H1 (cell line): Measurements from ENCODE around the gene EXOSC6. TPM values are rescaled to one million over a fixed set of nuclear protein-coding genes. Genes with fewer than 3 reads are reported as not detected.

Experiments used
- CTCF ChIA-PET: fragments of 300-600 bp; sonication (Branson Sonifier 250); formaldehyde crosslinking; loops from one replicate; lab custom pipeline; 2021; ENCODE audit not compliant: partially characterized antibody; lab: Charles Lee
- POLR2A ChIA-PET: fragments of 300-600 bp; sonication (Branson Sonifier 250); formaldehyde crosslinking; loops from one replicate; lab custom pipeline; 2021; ENCODE audit warnings: inconsistent platforms; ENCODE audit not compliant: partially characterized antibody; lab: Charles Lee
- DNase-seq, 2 experiments: peaks; one replicate each; pipeline versions ENCODE4 v3.0.0 to v3.0.0-alpha.2; 2010 to 2022; ENCODE audit warnings: low spot score in 2 of 2, low read depth in 1 of 2, mixed read lengths in 1 of 2
- FAIRE-seq: peaks from 2 replicates; lab custom pipeline; 2011; peaks lifted over from hg19 to GRCh38; lab: Jason Lieb, UNC
- H2AFZ ChIP-seq: 2 replicates; pipeline ENCODE4 v1.8.1; 2012; ENCODE audit warnings: low read length, inconsistent platforms
- H2AK5ac ChIP-seq: 2 replicates; pipeline ENCODE4 v1.6.1; 2013; ENCODE audit warnings: low read depth, low read length
- H2BK120ac ChIP-seq: replicated peaks from 2 replicates; pipeline ENCODE3; 2013; ENCODE audit warnings: low read depth, low read length, inconsistent platforms
- H2BK12ac ChIP-seq: 2 replicates; pipeline ENCODE4 v1.6.1; 2013; ENCODE audit warnings: low read depth, low read length
- H2BK15ac ChIP-seq: 2 replicates; pipeline ENCODE4 v1.6.1; 2013; ENCODE audit warnings: low read length
- H2BK20ac ChIP-seq: 2 replicates; pipeline ENCODE4 v1.6.1; 2013; ENCODE audit warnings: low read length
- H2BK5ac ChIP-seq: 2 replicates; pipeline ENCODE4 v1.6.1; 2013; ENCODE audit warnings: low read depth, low read length
- H3K14ac ChIP-seq: 2 replicates; pipeline ENCODE4 v1.6.1; 2013; ENCODE audit warnings: inconsistent platforms; ENCODE audit not compliant: insufficient read length
- H3K18ac ChIP-seq: 2 replicates; pipeline ENCODE4 v1.6.1; 2013; ENCODE audit warnings: low read length; ENCODE audit errors: extremely low read depth
- H3K23ac ChIP-seq: 2 replicates; pipeline ENCODE4 v1.6.1; 2013; ENCODE audit warnings: inconsistent platforms; ENCODE audit not compliant: insufficient read length
- H3K23me2 ChIP-seq: 2 replicates; pipeline ENCODE4 v1.6.1; 2013; ENCODE audit warnings: low read depth, low read length
- H3K27ac ChIP-seq: 2 replicates; pipeline ENCODE4 v1.6.1; 2011; ENCODE audit warnings: low read depth, low read length, inconsistent platforms
- H3K27me3 ChIP-seq, 4 experiments: replicated peaks in 1 of 4; 1 replicate in 1 of 4; 2 replicates in 3 of 4; pipeline versions ENCODE4 v1.6.1 to v1.8.1; 2011 to 2013; ENCODE audit warnings: low read length in 3 of 4, mild to moderate bottlenecking in 3 of 4, inconsistent platforms in 2 of 4, mixed read lengths in 2 of 4, moderate library complexity in 1 of 4; ENCODE audit not compliant: control insufficient read depth in 3 of 4, insufficient read depth in 3 of 4; ENCODE audit errors: extremely low read depth in 1 of 4
- H3K36me3 ChIP-seq, 4 experiments: 2 replicates each; pipeline versions ENCODE4 v1.6.1 to v1.8.1; 2011 to 2013; ENCODE audit warnings: mild to moderate bottlenecking in 4 of 4, low read length in 3 of 4, moderate library complexity in 2 of 4, control low read depth in 1 of 4, inconsistent platforms in 1 of 4; ENCODE audit not compliant: insufficient read depth in 4 of 4, control insufficient read depth in 2 of 4
- H3K4ac ChIP-seq: replicated peaks from 2 replicates; pipeline ENCODE3; 2013; ENCODE audit warnings: low read length, low read depth, mixed read lengths, inconsistent platforms; ENCODE audit not compliant: insufficient read length
- H3K4me1 ChIP-seq, 4 experiments: replicated peaks in 1 of 4; 1 replicate in 1 of 4; 2 replicates in 3 of 4; pipeline versions ENCODE4 v1.6.1 to v1.8.1; 2011 to 2013; ENCODE audit warnings: low read length in 3 of 4, inconsistent platforms in 2 of 4, mixed read lengths in 1 of 4; ENCODE audit not compliant: insufficient read depth in 4 of 4, control insufficient read depth in 3 of 4
- H3K4me2 ChIP-seq, 2 experiments: 2 replicates each; pipeline versions ENCODE4 v1.6.1 to v1.8.1; 2011 to 2013; ENCODE audit warnings: low read depth in 2 of 2, low read length in 2 of 2, control low read depth in 1 of 2, inconsistent platforms in 1 of 2, mild to moderate bottlenecking in 1 of 2; ENCODE audit not compliant: insufficient read depth in 1 of 2
- H3K4me3 ChIP-seq, 4 experiments: fragments of 200-600, 300-600 bp in 1 of 4; sonication (generic), shearing (Covaris generic), sonication (Bioruptor Twin) in 1 of 4; 2 replicates each; pipeline versions ENCODE4 v1.5.1 to v1.8.1; 2011 to 2016; ENCODE audit warnings: low read length in 4 of 4, low read depth in 3 of 4, control low read depth in 2 of 4, inconsistent platforms in 2 of 4, mild to moderate bottlenecking in 2 of 4, mixed read lengths in 1 of 4, moderate library complexity in 1 of 4; ENCODE audit not compliant: insufficient read depth in 2 of 4; ENCODE audit errors: extremely low read depth in 1 of 4
- H3K56ac ChIP-seq: replicated peaks from 2 replicates; pipeline ENCODE3; 2013; ENCODE audit warnings: low read depth, mild to moderate bottlenecking, mixed read lengths, low read length, inconsistent platforms; ENCODE audit not compliant: insufficient read length
- H3K79me1 ChIP-seq: 2 replicates; pipeline ENCODE4 v1.6.1; 2013; ENCODE audit warnings: low read depth, low read length, control low read depth
- H3K79me2 ChIP-seq, 2 experiments: 2 replicates each; pipeline versions ENCODE4 v1.6.1 to v1.8.1; 2012 to 2013; ENCODE audit warnings: low read length in 2 of 2, mild to moderate bottlenecking in 2 of 2, inconsistent platforms in 1 of 2; ENCODE audit not compliant: insufficient read depth in 2 of 2, control insufficient read depth in 1 of 2
- H3K9ac ChIP-seq, 4 experiments: replicated peaks in 1 of 4; 1 replicate in 1 of 4; 2 replicates in 3 of 4; pipeline versions ENCODE4 v1.6.1 to v1.8.1; 2011 to 2013; ENCODE audit warnings: low read depth in 3 of 4, low read length in 3 of 4, control low read depth in 2 of 4, mild to moderate bottlenecking in 2 of 4, moderate library complexity in 2 of 4, inconsistent platforms in 1 of 4; ENCODE audit errors: extremely low read depth in 1 of 4
- H3K9me3 ChIP-seq, 2 experiments: 2 replicates each; pipeline versions ENCODE4 v1.6.1 to v1.8.1; 2012 to 2013; ENCODE audit warnings: mild to moderate bottlenecking in 2 of 2, moderate library complexity in 2 of 2, control low read depth in 1 of 2, inconsistent platforms in 1 of 2, low read depth in 1 of 2, low read length in 1 of 2, mixed read lengths in 1 of 2; ENCODE audit not compliant: insufficient read depth in 2 of 2
- H4K20me1 ChIP-seq, 2 experiments: replicated peaks in 1 of 2; 2 replicates each; pipeline versions ENCODE3 to v1.8.1; 2011 to 2013; ENCODE audit warnings: inconsistent platforms in 2 of 2, low read length in 2 of 2, mild to moderate bottlenecking in 1 of 2; ENCODE audit not compliant: insufficient read depth in 2 of 2, control insufficient read depth in 1 of 2
- H4K5ac ChIP-seq: 2 replicates; pipeline ENCODE4 v1.6.1; 2013; ENCODE audit warnings: low read length, low read depth, mixed read lengths, inconsistent platforms; ENCODE audit not compliant: insufficient read length
- H4K8ac ChIP-seq: 2 replicates; pipeline ENCODE4 v1.8.0; 2013; ENCODE audit warnings: mild to moderate bottlenecking, moderate library complexity, low read length, inconsistent platforms; ENCODE audit not compliant: insufficient read depth; ENCODE audit errors: extremely low read depth
- H4K91ac ChIP-seq: replicated peaks from 2 replicates; pipeline ENCODE3; 2013; ENCODE audit warnings: low read length, mixed read lengths, inconsistent platforms; ENCODE audit not compliant: insufficient read length
- BRCA1 ChIP-seq: IDR thresholded peaks from 2 replicates; pipeline ENCODE4 v1.6.1; 2012; ENCODE audit warnings: low read depth, low read length, improper control_type of control experiment
- CHD2 ChIP-seq: IDR thresholded peaks from 2 replicates; pipeline ENCODE4 v1.6.1; 2012; ENCODE audit warnings: low read length, improper control_type of control experiment
- FOSL1 ChIP-seq: IDR thresholded peaks from 2 replicates; pipeline ENCODE4 v1.6.1; 2011; ENCODE audit warnings: mild to moderate bottlenecking, low read depth, low read length, moderate library complexity; ENCODE audit not compliant: insufficient read depth
- GABPA ChIP-seq: IDR thresholded peaks from 2 replicates; pipeline ENCODE4 v1.6.1; 2011; ENCODE audit warnings: mild to moderate bottlenecking, low read length, moderate library complexity, borderline replicate concordance; ENCODE audit not compliant: insufficient read depth
- HDAC2 ChIP-seq, 2 experiments: fragments of 300-600 bp in 1 of 2; sonication (generic) in 1 of 2; IDR thresholded peaks; 2 replicates each; pipeline ENCODE4 v1.6.1; 2011 to 2012; ENCODE audit warnings: low read depth in 2 of 2, low read length in 2 of 2, mild to moderate bottlenecking in 2 of 2, moderate library complexity in 2 of 2, borderline replicate concordance in 1 of 2, inconsistent platforms in 1 of 2
- JUN ChIP-seq: IDR thresholded peaks from 2 replicates; pipeline ENCODE4 v1.6.1; 2011; ENCODE audit warnings: low read depth, mild to moderate bottlenecking, improper control_type of control experiment, low read length
- SP2 ChIP-seq: IDR thresholded peaks from 2 replicates; pipeline ENCODE4 v1.6.1; 2012; ENCODE audit warnings: mild to moderate bottlenecking, low read length, inconsistent platforms
- SRF ChIP-seq: IDR thresholded peaks from 2 replicates; pipeline ENCODE4 v1.6.1; 2011; ENCODE audit warnings: mild to moderate bottlenecking, low read depth, low read length, moderate library complexity
- ZNF274 ChIP-seq: IDR thresholded peaks from 2 replicates; pipeline ENCODE4 v1.7.0; 2012; ENCODE audit warnings: low read length, borderline replicate concordance; ENCODE audit errors: extremely low read depth
- polyA plus RNA-seq, 7 experiments: library from polyadenylated mRNA; depleted of rRNA in 3 of 7; stranded (reverse) in 5 of 7; unstranded in 2 of 7; fragments of >200 nt in 5 of 7; fragments of 200-250 nt in 2 of 7; gene quantifications; 1 replicate in 5 of 7; 2 replicates in 1 of 7; 4 replicates in 1 of 7; pipeline versions ENCODE4 v1.2.1 to v1.2.3, GENCODE V29; 2011 to 2013; ENCODE audit warnings: missing spikeins in 2 of 7, mixed read lengths in 2 of 7
- total RNA-seq: library from RNA; stranded (reverse); fragmentation: NEBNext Ultra II Directional; extraction: Animal tissue kit (Norgen Biotek cat#: 25700); gene quantifications from 2 replicates; pipeline ENCODE4 v1.2.1, GENCODE V29; 2021
- TF ChIP-seq, protein P1 (sequence below): IDR thresholded peaks from 2 replicates; pipeline ENCODE4 v1.6.1; 2012; ENCODE audit warnings: low read length, inconsistent platforms

The EXOSC6 gene
- total and polyA plus RNA-seq, 2 of the 8 experiments (the other 6 are each of a cell fraction or from before 2014, with no cell fraction given): 9.7 to 22.5 TPM

DNA sequence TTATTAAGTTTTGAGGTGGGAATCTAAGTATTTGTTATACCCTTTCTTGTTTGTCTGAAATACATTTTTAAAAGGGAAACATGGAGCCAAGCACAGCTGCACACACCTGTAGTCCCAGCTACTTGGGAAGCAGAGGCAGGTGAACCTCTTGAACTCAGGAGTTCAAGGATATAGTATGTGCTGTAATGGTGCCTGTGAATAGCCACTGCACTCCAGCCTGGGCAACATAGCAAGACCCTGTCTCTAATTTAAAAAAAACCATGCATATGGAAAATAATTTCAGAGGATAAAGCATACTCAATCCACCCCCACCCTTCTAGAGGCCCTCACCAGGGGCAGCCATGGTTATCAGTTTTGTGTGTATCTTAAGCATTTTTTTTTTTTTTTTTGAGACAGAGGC is 43.9 kb upstream of the EXOSC6 start:
- no peak overlapping the region for H3K4me3 ChIP-seq
- H3K27ac ChIP-seq: no peak overlapping the region
- H3K14ac ChIP-seq: no peak overlapping the region
- no peak overlapping the region for H2BK20ac ChIP-seq
- H3K9ac ChIP-seq: no peak overlapping the region
- H3K79me2 ChIP-seq: peaks cover 5 to 15% of the 10 kb centered on the region in 2 experiments
- no peak overlapping the region for H3K18ac ChIP-seq
- H2BK12ac ChIP-seq: no peak overlapping the region
- no peak overlapping the region for H2BK120ac ChIP-seq
- FAIRE-seq: no peak
- H3K9me3 ChIP-seq: no peaks in the 10 kb centered on the region; a peak in 1 of 4 replicates
- H3K79me1 ChIP-seq: peaks cover 3% of the 10 kb centered on the region; the same call in 1 of the 2 replicates
- no peak overlapping the region for H2BK15ac ChIP-seq
- no peaks in the 10 kb centered on the region for H3K36me3 ChIP-seq
- H3K4me1 ChIP-seq: peaks cover 0 to 3% (median 1%) of the 10 kb centered on the region in 4 experiments; a peak in 3 of 7 replicates
- ChIA-PET CTCF (interaction anchor here (0.8 kb wide), 1 partner anchor 28 kb away, joined by 3 read pairs; no protein-coding TSS in a partner anchor), POLR2A (interaction anchor here (0.8 to 1.0 kb wide), 2 partner anchors 51 to 205 kb away, joined by 3 to 6 read pairs; partner anchors contain the start of gene DDX19A)
- no peak overlapping the region for H3K4me2 ChIP-seq
- no peaks in the 10 kb centered on the region for H3K27me3 ChIP-seq
- H3K56ac ChIP-seq: no peak overlapping the region
- no peak overlapping the region for H4K8ac ChIP-seq
- H2AFZ ChIP-seq: no peak overlapping the region
- H3K4ac ChIP-seq: no peak overlapping the region
- no peak for DNase-seq
- no peak overlapping the region for H2BK5ac ChIP-seq
- no peak overlapping the region for H2AK5ac ChIP-seq
- peaks cover 3% of the 10 kb centered on the region; the same call in 1 of the 2 replicates for H3K23me2 ChIP-seq
- H3K23ac ChIP-seq: no peak overlapping the region
- no peaks in the 10 kb centered on the region for H4K20me1 ChIP-seq
- no peak overlapping the region for H4K5ac ChIP-seq
- no peak overlapping the region for H4K91ac ChIP-seq
- TF ChIP-seq SP2: no peak
- TF ChIP-seq GABPA: no peak
- no peak for TF ChIP-seq SRF
- no peak for TF ChIP-seq ZNF274
- no peak for TF ChIP-seq FOSL1
- TF ChIP-seq JUN: no peak
- no peak for TF ChIP-seq BRCA1
- TF ChIP-seq HDAC2 (IDR thresholded peaks at IDR 0.05; ENCODE audit: borderline replicate concordance in 1 of 2, low read depth in 2 of 2, low read length in 2 of 2): no peak
- TF ChIP-seq CHD2: no peak
- TF ChIP-seq, protein P1, sequence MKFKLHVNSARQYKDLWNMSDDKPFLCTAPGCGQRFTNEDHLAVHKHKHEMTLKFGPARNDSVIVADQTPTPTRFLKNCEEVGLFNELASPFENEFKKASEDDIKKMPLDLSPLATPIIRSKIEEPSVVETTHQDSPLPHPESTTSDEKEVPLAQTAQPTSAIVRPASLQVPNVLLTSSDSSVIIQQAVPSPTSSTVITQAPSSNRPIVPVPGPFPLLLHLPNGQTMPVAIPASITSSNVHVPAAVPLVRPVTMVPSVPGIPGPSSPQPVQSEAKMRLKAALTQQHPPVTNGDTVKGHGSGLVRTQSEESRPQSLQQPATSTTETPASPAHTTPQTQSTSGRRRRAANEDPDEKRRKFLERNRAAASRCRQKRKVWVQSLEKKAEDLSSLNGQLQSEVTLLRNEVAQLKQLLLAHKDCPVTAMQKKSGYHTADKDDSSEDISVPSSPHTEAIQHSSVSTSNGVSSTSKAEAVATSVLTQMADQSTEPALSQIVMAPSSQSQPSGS: no peak
